AG08396 (cell line): Measurements from ENCODE around the gene CCDC15.
A peak's percentile ranks its signal among the peaks of the same experiment; 100 is the strongest.

Experiments
- DNase-seq: peaks from one replicate; pipeline ENCODE4 v3.0.0; 2012; ENCODE audit warnings: low spot score, mixed read lengths

The CCDC15 gene, protein sequence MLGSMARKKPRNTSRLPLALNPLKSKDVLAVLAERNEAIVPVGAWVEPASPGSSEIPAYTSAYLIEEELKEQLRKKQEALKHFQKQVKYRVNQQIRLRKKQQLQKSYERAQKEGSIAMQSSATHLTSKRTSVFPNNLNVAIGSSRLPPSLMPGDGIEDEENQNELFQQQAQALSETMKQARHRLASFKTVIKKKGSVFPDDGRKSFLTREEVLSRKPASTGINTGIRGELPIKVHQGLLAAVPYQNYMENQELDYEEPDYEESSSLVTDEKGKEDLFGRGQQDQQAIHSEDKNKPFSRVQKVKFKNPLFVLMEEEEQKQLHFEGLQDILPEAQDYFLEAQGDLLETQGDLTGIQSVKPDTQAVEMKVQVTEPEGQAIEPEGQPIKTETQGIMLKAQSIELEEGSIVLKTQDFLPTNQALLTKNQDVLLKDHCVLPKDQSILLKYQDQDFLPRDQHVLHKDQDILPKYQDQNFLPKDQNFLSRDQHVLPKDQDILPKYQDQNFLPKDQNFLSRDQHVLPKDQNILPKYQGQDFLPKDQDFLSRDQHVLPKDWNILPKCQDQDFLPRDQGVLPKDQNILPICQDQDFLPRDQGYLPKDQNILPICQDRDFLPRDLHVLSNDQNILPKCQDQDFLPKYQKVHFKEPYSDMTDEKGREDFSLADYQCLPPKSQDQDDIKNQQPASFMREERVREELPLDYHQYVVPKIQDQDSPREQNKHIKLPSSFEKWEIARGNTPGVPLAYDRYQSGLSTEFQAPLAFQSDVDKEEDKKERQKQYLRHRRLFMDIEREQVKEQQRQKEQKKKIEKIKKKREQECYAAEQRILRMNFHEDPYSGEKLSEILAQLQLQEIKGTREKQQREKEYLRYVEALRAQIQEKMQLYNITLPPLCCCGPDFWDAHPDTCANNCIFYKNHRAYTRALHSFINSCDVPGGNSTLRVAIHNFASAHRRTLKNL

DNA sequence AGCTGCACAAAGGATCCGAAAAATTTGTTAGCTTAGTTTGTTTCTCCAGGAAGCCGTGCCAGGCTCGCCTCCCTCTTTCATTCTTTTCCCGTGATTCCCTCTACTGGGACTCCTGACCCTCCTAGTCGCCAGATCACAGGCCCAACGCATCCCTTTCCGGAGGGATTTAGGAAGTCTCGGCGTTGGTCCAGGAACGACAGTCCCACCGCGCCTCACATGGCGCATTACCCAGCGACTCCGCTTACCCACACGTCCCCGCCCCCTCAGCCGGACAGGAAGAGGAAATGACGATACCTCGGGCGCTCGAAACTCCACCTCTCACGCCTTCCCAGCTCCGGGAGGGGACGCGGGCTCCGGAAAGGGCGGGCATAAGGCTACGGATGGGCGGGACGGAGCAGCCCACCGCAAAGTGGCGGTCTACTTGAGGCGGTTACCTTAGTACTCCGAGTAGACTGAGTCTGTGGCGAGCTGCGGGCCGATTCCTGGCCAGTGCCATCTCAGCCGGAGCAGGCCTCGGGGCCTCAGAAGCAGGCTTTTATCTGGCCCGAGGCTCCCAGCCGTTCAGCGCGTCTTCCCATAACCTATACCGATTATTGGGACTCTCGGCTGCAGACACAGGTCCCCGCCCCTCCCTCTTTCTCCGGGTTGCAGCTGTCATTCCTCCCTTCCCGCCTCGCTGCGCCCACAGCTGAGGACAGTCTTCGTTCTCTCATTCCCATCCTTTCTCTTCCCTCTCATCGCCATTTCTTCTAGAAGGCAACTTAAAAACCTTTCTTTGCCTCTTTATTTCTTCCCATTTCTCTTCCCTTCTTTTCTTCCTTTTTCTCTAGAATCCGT lies at the start of gene CCDC15:
CCDC15 (plus strand) TSS at position 450 of the 837 bp plus-strand sequence. CDS start 531 bp downstream, outside the sequence.
- peak; percentile 93 for DNase-seq

GRCh38 chr11:124915541-124916369 lies 38.2 kb upstream of the CCDC15 start:
- no peak for DNase-seq

DNA sequence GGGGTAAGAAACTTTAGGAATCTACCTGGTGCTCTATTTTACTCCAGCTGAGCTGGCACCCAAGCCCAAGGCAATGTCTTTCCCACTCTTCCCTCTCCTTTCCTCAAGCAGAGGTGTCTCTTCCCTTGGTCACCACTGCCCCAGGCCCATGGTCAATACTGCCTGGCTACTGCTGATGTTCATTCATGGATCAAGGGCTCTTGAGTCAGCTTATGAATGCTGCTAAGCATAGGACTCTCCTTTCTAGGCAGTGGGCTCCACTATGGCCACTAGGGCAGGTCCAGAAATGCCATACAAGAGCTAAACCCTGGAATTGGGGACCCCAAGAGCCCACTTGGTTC lies 37.7 kb upstream of the CCDC15 start:
- no peak for DNase-seq

- DNase-seq: peak; percentile 55
These were observed 36.8 kb upstream of the CCDC15 start for GRCh38 chr11:124917115-124917637.

DNA sequence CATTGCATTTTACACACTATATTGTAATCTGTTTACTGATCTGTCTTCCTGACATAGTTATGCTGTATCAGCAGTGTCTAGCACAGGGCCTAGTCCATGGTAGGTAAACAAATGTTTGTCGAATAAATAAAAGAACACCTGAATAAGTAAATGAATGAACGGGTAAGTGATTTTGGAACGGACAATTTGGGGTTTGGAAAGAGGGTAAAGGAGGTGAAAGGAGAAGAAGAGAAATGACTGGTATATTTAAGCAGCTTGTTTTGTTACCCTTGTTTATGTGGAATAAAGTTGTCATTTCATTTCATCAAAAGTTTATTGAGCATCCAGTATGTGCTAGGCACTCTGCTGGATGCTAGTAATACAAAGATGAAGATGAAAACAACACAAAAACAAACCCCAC lies 35.1 kb upstream of the CCDC15 start, which contains the start of gene HEPN1:
HEPN1 (plus strand) TSS at position 301 of the 400 bp plus-strand sequence.
- no peak for DNase-seq

- DNase-seq: no peak
These were observed 34.1 kb upstream of the CCDC15 start for GRCh38 chr11:124919898-124920297.

DNA sequence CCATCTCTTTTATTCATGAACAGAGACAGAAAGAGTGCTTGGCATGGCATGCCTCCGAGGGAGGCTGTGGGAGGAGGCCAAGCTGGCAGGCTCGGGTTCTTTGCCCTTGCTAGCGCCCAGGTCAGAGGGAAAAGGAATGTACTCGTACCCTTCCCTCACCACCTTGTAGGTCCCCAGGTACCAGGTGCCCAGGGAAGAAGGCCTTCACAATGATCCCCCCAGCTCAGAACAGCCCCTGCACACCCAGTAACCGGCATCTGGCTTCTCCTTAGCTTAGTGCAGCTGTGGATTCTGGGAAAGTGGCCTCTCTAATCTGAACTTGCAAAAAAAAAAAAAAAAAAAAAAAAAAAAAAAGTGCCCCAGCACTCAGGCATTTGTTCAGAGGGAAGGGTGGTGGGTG lies 33.6 kb upstream of the CCDC15 start:
- no peak for DNase-seq

DNA sequence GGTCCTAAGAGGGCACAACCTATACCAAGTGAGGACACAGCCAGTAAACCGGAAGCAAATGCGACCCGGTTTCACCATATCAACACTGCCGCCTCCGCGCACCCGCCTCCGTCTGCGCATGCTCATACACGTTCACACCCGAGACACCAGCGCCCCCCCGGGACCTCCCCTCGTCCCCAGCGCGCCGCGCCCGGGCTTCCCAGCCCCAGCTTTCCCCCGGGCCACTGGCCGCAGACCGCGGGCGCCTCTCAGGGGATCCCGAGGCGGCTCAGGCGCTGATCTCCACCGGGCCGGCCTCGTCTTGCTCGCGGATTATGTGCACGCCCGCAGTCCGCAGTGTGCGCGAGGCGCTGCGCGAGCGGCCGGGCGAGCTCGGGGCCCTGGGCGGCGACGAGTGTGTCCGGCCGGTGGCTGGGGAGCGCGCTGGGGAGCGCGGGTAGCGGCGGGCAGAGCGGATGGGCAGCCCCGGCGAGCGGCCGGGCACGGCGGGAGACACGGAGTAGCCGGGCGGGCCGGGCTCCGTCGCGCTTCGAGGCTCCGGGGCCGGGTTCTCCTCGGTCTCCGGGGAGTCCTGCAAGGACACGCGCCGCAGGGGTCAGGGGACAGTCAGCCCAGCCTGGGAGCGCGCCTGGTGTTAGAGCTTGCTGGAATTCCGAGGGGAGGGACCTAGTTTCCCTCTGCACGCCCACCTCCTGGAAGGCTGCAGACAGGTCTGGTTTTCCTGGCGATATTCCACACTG lies 33.0 kb upstream of the CCDC15 start:
- no peak for DNase-seq

GRCh38 chr11:124922831-124923230 lies 31.2 kb upstream of the CCDC15 start:
- DNase-seq: no peak

- DNase-seq: no peak
These were observed 30.7 kb upstream of the CCDC15 start for GRCh38 chr11:124923296-124923695.

- no peak for DNase-seq
These were observed 24.9 kb upstream of the CCDC15 start for GRCh38 chr11:124928942-124929665.

GRCh38 chr11:124930799-124931198 lies 23.2 kb upstream of the CCDC15 start:
- DNase-seq: no peak

DNA sequence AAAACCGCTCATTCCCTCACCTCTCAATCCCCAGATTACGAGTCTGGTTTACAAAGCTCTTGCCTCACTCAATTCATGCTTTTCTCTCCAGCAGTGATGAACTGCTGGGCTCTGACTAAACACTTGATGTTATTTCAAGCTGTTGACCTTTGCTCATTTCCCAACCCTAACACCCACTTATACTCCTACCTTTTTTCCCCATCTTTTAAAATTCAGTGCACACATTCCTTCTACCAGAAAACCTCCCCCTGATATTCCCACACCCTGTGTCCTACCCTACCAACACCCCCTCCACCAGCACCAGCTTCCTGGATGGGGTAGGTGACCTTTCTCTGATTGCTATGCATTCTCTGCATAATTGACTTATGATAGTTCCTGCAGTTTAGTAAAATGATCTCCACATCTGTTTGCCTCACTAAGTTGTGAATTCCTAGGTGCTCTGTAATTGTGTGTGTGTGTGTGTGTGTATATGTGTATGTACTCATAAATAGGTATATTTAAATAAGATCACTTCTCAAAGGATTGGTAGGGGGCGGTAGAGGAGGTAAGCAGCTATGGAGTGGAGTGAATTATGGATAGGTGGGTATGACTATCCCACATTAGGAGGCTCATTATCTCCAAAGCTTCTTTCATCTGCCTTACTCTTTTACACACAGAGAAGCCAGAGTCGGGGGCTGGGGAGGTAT lies 19.0 kb upstream of the CCDC15 start:
- peak; percentile 75 for DNase-seq

GRCh38 chr11:124935548-124936514 lies 18.2 kb upstream of the CCDC15 start, which contains the start of gene HEPACAM:
HEPACAM (minus strand) TSS chr11:124936047; CDS start chr11:124936006, 41 bp downstream.
- DNase-seq: no peak

DNA sequence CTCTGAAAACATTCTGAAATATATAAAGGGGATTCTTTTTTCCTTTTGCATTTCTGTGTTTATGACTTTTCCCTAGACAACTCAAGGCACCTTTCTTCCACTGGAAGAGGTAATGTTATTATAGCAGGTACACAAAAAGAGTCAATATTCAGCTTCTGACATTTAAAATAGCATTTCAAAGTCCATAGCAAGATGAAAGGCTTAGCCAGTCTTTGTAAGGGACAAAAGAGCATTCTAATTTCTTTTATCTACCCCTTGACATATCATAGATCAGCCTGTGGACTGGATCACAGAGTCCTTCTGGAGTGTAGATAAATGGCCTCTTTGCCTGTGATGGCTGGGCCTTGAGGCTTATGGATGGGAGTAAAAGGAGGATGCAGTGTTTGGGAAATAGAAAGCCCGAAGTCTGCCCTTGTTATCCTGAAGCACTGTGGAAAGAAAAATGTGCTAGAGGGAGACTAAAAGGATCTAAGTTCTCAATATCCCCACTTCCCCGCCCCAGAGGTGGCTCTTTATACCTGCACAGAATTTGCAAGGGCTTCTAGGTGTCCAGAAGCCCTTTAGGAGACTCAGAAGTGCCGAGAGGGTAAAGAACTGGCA lies 16.6 kb upstream of the CCDC15 start:
- DNase-seq: no peak

GRCh38 chr11:124938206-124938765 lies 15.7 kb upstream of the CCDC15 start:
- no peak for DNase-seq

DNA sequence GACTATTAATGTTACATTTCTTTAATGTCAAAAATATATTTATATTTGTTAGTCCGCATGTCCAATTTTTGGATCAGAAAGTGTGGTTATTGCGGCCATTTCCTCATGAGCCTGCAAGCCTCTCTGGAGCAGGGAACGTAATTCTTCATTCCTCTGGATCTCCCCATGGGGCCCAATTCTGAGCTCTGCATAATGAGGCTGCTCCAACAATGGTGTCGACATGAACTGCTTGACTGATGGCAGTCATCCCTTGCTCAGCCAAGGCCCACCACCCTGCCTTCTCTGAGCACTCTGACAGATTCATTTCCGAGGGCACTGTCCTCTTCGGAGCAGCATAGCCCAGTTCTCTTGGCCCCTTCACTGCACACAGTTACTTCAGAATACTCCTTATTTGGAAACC lies 15.0 kb upstream of the CCDC15 start:
- no peak for DNase-seq
